ENCODE results near the gene CAB39L. TPM values are rescaled to one million over a fixed set of nuclear protein-coding genes. Genes with fewer than 3 reads are reported as not detected.

CAB39L gene
- total RNA-seq, 1 experiment from 2014 or later: 3.2 TPM

DNA sequence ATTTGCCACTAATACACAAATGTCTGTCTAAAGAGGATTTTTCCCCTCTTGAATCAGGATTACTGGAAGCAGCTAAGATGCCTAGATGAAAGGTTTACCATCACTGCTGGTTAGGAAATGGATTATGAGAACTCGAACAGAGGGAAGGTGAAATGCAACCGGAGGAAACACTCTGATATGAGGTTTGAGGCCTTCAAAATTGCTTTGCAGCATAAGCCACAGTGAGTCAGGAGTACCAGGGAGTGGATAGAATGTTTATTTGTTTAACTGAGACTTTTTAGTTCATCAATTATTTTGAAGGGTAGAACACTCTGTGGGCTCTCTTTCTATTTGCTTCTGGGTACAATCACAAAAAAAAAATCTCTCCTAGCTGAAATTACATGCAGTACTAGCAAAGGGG, 178.0 kb downstream of the CAB39L start:
- Mint-ChIP-seq H3K27ac (ENCODE audit: unreplicated experiment) (no peak overlapping the region), H3K4me3 (ENCODE audit: low read depth, unreplicated experiment) (no peak overlapping the region), H3K27me3 (ENCODE audit: unreplicated experiment) (no peaks in the 10 kb centered on the region), H3K4me1 (ENCODE audit: low read depth, unreplicated experiment) (no peaks in the 10 kb centered on the region), H3K36me3 (ENCODE audit: insufficient read depth, unreplicated experiment) (peaks cover 4% of the 10 kb centered on the region), H3K9me3 (ENCODE audit: low read depth, unreplicated experiment) (no peaks in the 10 kb centered on the region)
- CTCF ChIA-PET: interaction anchor here (0.6 kb wide), 1 partner anchor 240 kb away, joined by 3 read pairs; no protein-coding TSS in a partner anchor
- DNase-seq: no peak
- TF ChIP-seq, protein P1, sequence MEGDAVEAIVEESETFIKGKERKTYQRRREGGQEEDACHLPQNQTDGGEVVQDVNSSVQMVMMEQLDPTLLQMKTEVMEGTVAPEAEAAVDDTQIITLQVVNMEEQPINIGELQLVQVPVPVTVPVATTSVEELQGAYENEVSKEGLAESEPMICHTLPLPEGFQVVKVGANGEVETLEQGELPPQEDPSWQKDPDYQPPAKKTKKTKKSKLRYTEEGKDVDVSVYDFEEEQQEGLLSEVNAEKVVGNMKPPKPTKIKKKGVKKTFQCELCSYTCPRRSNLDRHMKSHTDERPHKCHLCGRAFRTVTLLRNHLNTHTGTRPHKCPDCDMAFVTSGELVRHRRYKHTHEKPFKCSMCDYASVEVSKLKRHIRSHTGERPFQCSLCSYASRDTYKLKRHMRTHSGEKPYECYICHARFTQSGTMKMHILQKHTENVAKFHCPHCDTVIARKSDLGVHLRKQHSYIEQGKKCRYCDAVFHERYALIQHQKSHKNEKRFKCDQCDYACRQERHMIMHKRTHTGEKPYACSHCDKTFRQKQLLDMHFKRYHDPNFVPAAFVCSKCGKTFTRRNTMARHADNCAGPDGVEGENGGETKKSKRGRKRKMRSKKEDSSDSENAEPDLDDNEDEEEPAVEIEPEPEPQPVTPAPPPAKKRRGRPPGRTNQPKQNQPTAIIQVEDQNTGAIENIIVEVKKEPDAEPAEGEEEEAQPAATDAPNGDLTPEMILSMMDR (IDR thresholded peaks at IDR 0.05; ENCODE audit: unreplicated experiment): no peak
- intact Hi-C loops (cut with micrococcal nuclease; ENCODE audit: unreplicated experiment): no loop called here
- no TSS peak for BruUV-seq (replicated peaks)

DNA sequence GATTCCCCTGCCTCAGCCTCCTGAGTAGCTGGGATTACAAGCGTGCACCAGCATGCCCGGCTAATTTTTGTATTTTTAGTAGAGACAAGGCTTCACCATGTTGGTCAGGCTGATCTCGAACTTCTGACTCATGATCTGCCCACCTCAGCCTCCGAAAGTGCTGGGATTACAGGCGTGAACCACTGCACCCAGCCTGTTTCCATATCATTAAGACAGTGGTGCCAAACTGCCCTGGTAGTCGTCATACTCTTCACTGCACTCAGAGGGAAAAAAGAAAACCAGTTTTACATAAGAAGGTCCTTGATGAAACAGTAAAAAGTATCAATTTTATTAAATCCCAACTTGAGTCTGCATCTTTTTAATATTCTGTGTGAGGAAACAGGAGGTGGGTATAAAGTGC, 181.2 kb downstream of the CAB39L start:
- intact Hi-C loops (cut with micrococcal nuclease; ENCODE audit: unreplicated experiment): no loop called here
- TF ChIP-seq, protein P1 (IDR thresholded peaks at IDR 0.05; ENCODE audit: unreplicated experiment): no peak
- no peaks in the 10 kb centered on the region for H3K4me1 Mint-ChIP-seq (ENCODE audit: low read depth, unreplicated experiment)
- BruUV-seq (replicated peaks): no TSS peak
- H3K36me3 Mint-ChIP-seq (ENCODE audit: insufficient read depth, unreplicated experiment): no peaks in the 10 kb centered on the region
- H3K4me3 Mint-ChIP-seq (ENCODE audit: low read depth, unreplicated experiment): no peak overlapping the region
- CTCF ChIA-PET: no interaction called here
- no peak for DNase-seq
- H3K27ac Mint-ChIP-seq (ENCODE audit: unreplicated experiment): no peak overlapping the region
- H3K27me3 Mint-ChIP-seq (ENCODE audit: unreplicated experiment): no peaks in the 10 kb centered on the region
- no peaks in the 10 kb centered on the region for H3K9me3 Mint-ChIP-seq (ENCODE audit: low read depth, unreplicated experiment)

DNA sequence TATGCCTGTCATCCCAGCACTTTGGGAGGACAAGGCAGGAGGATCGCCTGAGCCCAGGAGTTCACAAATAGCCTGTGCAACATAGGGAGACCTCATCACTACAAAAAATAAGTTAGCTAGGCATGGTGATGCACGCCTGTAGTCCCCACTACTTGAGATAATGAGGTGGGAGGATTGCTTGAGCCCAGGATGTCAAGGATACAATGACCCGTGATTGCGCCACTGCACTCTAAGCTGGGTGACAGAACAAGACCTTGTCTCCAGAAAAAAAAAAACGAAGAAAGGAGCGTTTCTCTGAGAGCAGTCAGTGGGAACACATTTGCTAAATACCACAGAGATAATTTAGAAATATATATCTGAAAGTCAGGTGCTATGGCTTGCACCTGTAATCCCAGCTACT, 184.3 kb downstream of the CAB39L start:
- DNase-seq: no peak
- CTCF ChIA-PET: interaction anchor here (0.5 kb wide), 1 partner anchor 484 kb away, joined by 4 read pairs; no protein-coding TSS in a partner anchor
- H3K27me3 Mint-ChIP-seq (ENCODE audit: unreplicated experiment): no peaks in the 10 kb centered on the region
- no peak overlapping the region for H3K27ac Mint-ChIP-seq (ENCODE audit: unreplicated experiment)
- H3K4me1 Mint-ChIP-seq (ENCODE audit: low read depth, unreplicated experiment): no peaks in the 10 kb centered on the region
- no peaks in the 10 kb centered on the region for H3K36me3 Mint-ChIP-seq (ENCODE audit: insufficient read depth, unreplicated experiment)
- intact Hi-C loops (cut with micrococcal nuclease; ENCODE audit: unreplicated experiment): no loop called here
- no peak overlapping the region for H3K4me3 Mint-ChIP-seq (ENCODE audit: low read depth, unreplicated experiment)
- no peaks in the 10 kb centered on the region for H3K9me3 Mint-ChIP-seq (ENCODE audit: low read depth, unreplicated experiment)
- BruUV-seq (replicated peaks): no TSS peak
- TF ChIP-seq, protein P1 (IDR thresholded peaks at IDR 0.05; ENCODE audit: unreplicated experiment): no peak

Other genes with a start within 250 kb of the CAB39L start
- gene MLNR, start 223.7 kb downstream of the CAB39L start, total RNA-seq (2022): 0.28 and 0.71 TPM in 2 replicates
- 6.4 and 7.8 TPM in 2 replicates for gene CDADC1, start 196.1 kb downstream of the CAB39L start, total RNA-seq (2022)
- 4.9 and 6.0 TPM in 2 replicates for gene SETDB2, start 210 bp upstream of the CAB39L start, total RNA-seq (2022)
- gene PHF11, start 51.9 kb upstream of the CAB39L start, total RNA-seq (2022): 24.0 and 28.8 TPM in 2 replicates
- 6.3 and 7.2 TPM in 2 replicates for gene RCBTB1, start 141.5 kb upstream of the CAB39L start, total RNA-seq (2022)
- gene ARL11, start 184.4 kb upstream of the CAB39L start, total RNA-seq (2022): not detected in 2 replicates
- gene EBPL, start 247.4 kb upstream of the CAB39L start, total RNA-seq (2022): 40.5 and 43.9 TPM in 2 replicates